Esophagus muscularis mucosa (tissue), 4 donors: ENCODE data around the gene VILL. TPM values are rescaled to one million over a fixed set of nuclear protein-coding genes. Genes with fewer than 3 reads are reported as not detected.
A peak's percentile ranks its signal among the peaks of the same experiment; 100 is the strongest.

Experiments used
- DNase-seq: peaks from one replicate; pipeline ENCODE4 v3.0.0-alpha.2; 2017; ENCODE audit errors: extremely low spot score
- H3K27ac ChIP-seq, 4 donors: fragments of 200-600 bp; sonication (generic); replicated peaks in 1 of 4; 1 replicate in 3 of 4; 2 replicates in 1 of 4; pipeline ENCODE4 v1.5.1; 2016 to 2019; ENCODE audit warnings: mild to moderate bottlenecking in 1 of 4
- H3K27me3 ChIP-seq, 4 donors: fragments of 200-600 bp; sonication (generic); one replicate each; pipeline versions ENCODE4 v1.5.1 to v1.6.0; 2016 to 2019
- H3K36me3 ChIP-seq, 4 donors: fragments of 200-600 bp; sonication (generic); one replicate each; pipeline ENCODE4 v1.5.1; 2016 to 2019
- H3K4me1 ChIP-seq, 4 donors: fragments of 200-600 bp; sonication (generic); one replicate each; pipeline ENCODE4 v1.5.1; 2016 to 2019
- H3K4me3 ChIP-seq, 4 donors: fragments of 200-600 bp; sonication (generic); 1 replicate in 2 of 4; 2 replicates in 2 of 4; pipeline ENCODE4 v1.5.1; 2016 to 2019; ENCODE audit warnings: mild to moderate bottlenecking in 4 of 4, moderate library complexity in 1 of 4
- H3K9me3 ChIP-seq, 4 donors: fragments of 200-600 bp; sonication (generic); 1 replicate in 3 of 4; 2 replicates in 1 of 4; pipeline ENCODE4 v1.5.1; 2016 to 2019
- EP300 ChIP-seq: sonication (generic); formaldehyde crosslinking; IDR thresholded peaks from one replicate; pipeline ENCODE4 v1.6.1; 2017; ENCODE audit warnings: antibody characterized with exemption
- POLR2A ChIP-seq: fragments of 450-650 bp; IDR thresholded peaks from one replicate; pipeline ENCODE4 v1.6.1; 2017; ENCODE audit warnings: antibody characterized with exemption, moderate library complexity, mild to moderate bottlenecking, low read depth
- POLR2AphosphoS5 ChIP-seq, 2 donors: sonication (generic); formaldehyde crosslinking; IDR thresholded peaks; one replicate each; pipeline ENCODE4 v1.6.1; 2017; ENCODE audit warnings: antibody characterized with exemption in 2 of 2
- WGBS: methylation state at CpG from one replicate; pipeline ENCODE4 v1.1.5; 2018; 5-methylcytosine and 5-hydroxymethylcytosine counted together
- intact Hi-C: fragments of 100-400 bp; cut with DNase I; formaldehyde crosslinking; loops from one replicate; pipeline ENCODE4 v1.15.1; 2023
- total RNA-seq, 4 donors: library from RNA; depleted of rRNA; stranded (reverse); fragments of >200 nt; gene quantifications; one replicate each; pipeline versions ENCODE4 v1.1.0 to v1.2.1, GENCODE V29; 2016
- TF ChIP-seq, protein P1 (sequence below), 3 experiments: fragments of 200-600 bp in 2 of 3; fragments of 450-650 bp in 1 of 3; sonication (generic) in 2 of 3; IDR thresholded peaks; one replicate each; pipeline ENCODE4 v1.5.1; 2017 to 2019; ENCODE audit warnings: antibody characterized with exemption in 3 of 3, mild to moderate bottlenecking in 2 of 3, moderate library complexity in 1 of 3

VILL gene
- total RNA-seq, 4 donors from 2014 or later, result 3.2 to 5.1 (median 4.4) TPM

DNA sequence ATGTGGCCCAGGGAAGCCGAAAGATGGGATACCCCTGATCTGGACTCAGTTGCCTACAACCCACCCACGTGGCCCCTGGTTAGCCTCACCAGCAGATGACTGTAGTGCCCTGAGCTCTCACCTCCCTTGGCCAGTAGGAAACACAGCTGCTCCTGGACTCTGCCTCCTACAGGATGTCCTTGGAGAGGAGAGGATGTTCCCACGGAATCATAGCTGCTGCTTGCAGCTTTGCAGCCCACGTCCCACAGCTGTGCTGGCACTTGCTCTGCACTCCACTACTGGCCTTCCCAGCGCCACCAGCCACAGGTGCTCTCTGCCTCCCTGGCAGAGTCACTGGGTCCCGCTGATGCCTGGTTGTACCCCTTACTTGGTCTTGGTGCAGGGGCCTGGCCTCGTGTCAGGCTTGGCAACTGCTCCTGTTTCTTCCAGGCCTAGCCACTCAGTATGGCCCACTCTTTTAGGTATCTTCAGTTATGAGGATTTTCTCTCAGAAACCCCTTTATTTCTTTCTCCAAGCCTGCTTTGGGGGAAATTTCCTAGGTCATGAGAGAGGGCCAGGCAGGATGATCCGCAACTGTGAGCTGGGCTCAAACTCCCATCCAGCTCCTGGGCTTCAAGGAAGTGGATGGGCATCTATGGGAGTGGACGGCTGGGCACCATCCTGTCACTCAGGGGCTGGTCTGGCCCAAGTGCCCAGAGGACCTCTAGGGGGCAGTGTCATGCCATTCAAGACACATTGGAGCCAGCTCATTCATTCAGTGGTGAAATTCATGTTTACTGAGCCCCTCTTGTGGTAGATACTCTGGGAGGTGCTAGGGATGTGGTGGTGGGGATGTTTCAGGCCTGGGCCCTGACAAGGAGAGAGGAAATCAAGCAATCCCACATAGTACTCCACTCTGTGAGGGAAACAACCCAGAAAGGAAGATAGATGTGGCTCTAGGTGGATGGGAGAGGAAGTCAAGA lies 16.2 kb upstream of the VILL start:
- Histone ChIP-seq H3K27me3 (no peaks in the 10 kb centered on the region), H3K9me3 (no peaks in the 10 kb centered on the region), H3K27ac (no peak overlapping the region), H3K36me3 (peaks cover 14 to 79% (median 40%) of the 10 kb centered on the region in 4 donors), H3K4me1 (peaks cover 2 to 6% (median 3%) of the 10 kb centered on the region in 4 donors), H3K4me3 (no peak overlapping the region)
- WGBS, result 75% methylated on average over 4 of the region's 9 CpGs
- intact Hi-C loops, result no loop called here
- TF ChIP-seq, protein P1, sequence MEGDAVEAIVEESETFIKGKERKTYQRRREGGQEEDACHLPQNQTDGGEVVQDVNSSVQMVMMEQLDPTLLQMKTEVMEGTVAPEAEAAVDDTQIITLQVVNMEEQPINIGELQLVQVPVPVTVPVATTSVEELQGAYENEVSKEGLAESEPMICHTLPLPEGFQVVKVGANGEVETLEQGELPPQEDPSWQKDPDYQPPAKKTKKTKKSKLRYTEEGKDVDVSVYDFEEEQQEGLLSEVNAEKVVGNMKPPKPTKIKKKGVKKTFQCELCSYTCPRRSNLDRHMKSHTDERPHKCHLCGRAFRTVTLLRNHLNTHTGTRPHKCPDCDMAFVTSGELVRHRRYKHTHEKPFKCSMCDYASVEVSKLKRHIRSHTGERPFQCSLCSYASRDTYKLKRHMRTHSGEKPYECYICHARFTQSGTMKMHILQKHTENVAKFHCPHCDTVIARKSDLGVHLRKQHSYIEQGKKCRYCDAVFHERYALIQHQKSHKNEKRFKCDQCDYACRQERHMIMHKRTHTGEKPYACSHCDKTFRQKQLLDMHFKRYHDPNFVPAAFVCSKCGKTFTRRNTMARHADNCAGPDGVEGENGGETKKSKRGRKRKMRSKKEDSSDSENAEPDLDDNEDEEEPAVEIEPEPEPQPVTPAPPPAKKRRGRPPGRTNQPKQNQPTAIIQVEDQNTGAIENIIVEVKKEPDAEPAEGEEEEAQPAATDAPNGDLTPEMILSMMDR (IDR thresholded peaks at IDR 0.05), result peak; percentile 49 to 76 (median 57)
- TF ChIP-seq EP300, result no peak
- no peak for DNase-seq

DNA sequence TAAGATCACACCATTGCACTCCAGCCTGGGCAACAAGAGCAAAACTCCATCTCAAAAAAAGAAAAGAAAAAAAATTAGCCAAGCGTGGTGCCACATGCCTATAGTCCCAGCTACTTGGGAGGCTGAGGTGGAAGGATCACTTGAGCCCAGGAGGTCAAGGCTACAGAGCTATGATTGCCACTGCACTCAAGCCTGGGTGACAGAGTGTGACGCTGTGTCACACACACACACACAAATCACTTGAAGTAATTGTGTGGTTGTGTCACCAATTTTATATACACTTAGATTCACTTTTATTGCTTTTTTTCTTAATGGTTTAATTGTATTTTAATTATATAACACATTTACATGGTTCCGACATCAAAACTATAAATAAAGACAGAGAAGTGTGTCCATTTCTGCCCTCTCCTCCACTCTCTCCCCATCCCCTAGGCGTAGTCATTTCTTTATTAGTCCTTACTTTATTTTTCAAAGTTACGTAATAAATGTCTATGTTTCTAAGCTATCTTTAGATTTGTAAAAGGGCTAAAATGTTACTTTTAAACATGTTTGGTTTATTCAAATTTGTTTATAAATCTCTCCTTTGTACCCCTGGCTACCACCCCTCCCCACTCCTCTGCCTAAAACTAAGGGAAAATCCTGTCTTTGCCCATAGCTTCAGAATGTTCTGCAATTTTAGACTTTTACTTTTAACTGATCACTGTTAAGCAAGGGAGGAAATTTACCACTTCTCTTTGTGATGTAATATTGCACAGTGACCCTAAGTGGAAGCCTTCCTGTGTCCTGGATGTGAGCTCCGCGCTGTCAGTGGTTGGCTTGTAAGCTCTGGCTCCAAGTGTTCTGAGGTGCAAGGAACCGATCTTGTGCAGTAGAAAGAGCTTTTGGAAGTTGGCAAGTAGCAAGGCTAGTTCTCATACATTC lies 10.8 kb upstream of the VILL start:
- 83% methylated on average over 8 of the region's 8 CpGs for WGBS
- no peaks in the 10 kb centered on the region for H3K9me3 ChIP-seq
- intact Hi-C loops, result no loop called here
- peaks cover 7 to 77% (median 52%) of the 10 kb centered on the region in 4 donors for H3K36me3 ChIP-seq
- no peaks in the 10 kb centered on the region for H3K4me1 ChIP-seq
- TF ChIP-seq, protein P1 (IDR thresholded peaks at IDR 0.05), result no peak
- TF ChIP-seq POLR2A (no peak), EP300 (no peak), POLR2AphosphoS5 (IDR thresholded peaks at IDR 0.05) (no peak)
- no peak overlapping the region for H3K4me3 ChIP-seq
- H3K27ac ChIP-seq, result no peak overlapping the region
- DNase-seq, result no peak
- no peaks in the 10 kb centered on the region for H3K27me3 ChIP-seq

DNA sequence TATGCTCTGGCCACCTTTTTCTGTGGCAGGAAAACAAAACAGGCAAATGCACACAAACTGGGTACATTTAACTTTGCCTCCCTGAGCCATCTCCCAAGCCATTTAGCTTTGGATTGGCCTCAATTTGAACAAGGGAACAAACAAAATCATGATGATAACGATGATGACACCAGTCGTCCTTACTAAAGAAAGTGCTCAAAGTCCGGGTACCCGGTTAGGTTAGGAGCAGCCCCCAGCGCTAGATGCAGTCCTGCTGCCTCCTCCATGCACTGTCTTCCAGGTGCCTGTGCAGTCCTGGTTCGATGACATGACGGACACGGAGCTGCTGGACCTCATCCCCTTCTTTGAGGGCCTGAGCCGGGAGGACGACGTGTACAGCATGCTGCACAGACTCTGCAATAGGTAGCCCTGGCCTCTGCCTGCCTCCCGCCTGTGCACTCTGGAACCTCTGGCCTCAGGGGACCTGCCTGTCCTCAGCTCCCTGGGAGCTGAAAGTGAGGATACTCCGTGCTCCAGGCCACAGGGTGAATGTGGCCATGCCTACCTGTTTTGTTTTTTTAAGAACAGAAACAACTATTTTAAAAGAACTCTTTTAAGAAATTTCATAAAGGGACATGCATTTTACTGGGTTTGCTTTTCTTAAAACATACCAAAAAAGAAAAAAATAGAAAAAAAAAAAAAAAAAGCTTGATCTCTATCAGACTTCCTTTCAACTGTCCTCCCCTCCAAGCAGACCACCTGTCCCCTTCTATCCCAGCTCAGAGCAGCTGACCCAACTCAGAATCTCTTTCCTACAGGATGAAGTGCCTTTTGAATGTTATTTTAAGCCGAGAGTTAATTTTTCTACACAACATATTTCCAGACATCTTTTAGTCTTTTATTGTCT lies 9.9 kb upstream of the VILL start:
- Histone ChIP-seq H3K27me3 (no peaks in the 10 kb centered on the region), H3K4me3 (no peak overlapping the region), H3K9me3 (no peaks in the 10 kb centered on the region), H3K4me1 (no peaks in the 10 kb centered on the region), H3K27ac (no peak overlapping the region), H3K36me3 (peaks cover 7 to 76% (median 48%) of the 10 kb centered on the region in 4 donors)
- intact Hi-C loops, result no loop called here
- TF ChIP-seq EP300 (no peak), POLR2AphosphoS5 (IDR thresholded peaks at IDR 0.05) (no peak), POLR2A (no peak)
- TF ChIP-seq, protein P1 (IDR thresholded peaks at IDR 0.05), result no peak
- DNase-seq, result no peak
- WGBS, result 82% methylated on average over 14 of the region's 14 CpGs

DNA sequence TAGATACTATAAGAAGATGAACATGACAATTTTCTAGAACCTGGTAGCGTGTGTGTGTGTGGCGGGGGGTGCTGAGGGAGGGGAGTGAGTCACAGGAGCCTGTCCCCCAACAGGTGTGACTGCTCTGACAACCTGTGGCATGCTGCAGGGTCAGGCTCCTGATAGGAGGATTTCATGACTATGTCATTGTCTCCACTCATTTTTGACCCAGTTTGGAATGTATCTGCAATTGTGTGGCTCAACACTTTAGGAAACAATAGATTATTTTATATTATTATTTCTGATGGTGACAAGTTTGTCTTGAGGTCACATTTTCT lies 9.3 kb upstream of the VILL start:
- no peak for DNase-seq
- H3K9me3 ChIP-seq, result no peaks in the 10 kb centered on the region
- H3K27ac ChIP-seq, result no peak overlapping the region
- intact Hi-C loops, result no loop called here
- no peak overlapping the region for H3K4me3 ChIP-seq
- H3K36me3 ChIP-seq, result peaks cover 7 to 70% (median 42%) of the 10 kb centered on the region in 4 donors
- no peaks in the 10 kb centered on the region for H3K4me1 ChIP-seq
- WGBS, result 94% methylated on average over 2 of the region's 2 CpGs
- TF ChIP-seq EP300 (no peak), POLR2AphosphoS5 (IDR thresholded peaks at IDR 0.05) (no peak), POLR2A (no peak)
- TF ChIP-seq, protein P1 (IDR thresholded peaks at IDR 0.05), result no peak
- H3K27me3 ChIP-seq, result no peaks in the 10 kb centered on the region
